Stimulated activated CD4-positive, alpha-beta T cell treated with anti-CD3 and anti-CD28 coated beads, Interleukin-12 subunit alpha, Interleukin-12 subunit beta, amount 100 ng/mL, for 24 hours (primary cell): ENCODE results near the gene A1BG.
"Not testable (repeated sequence)": the region's sequence is repeated elsewhere in the genome, so short reads cannot be mapped to it uniquely, and the experiment has no call there.

Source experiments
- DNase-seq, 2 experiments: peaks; one replicate each; pipeline ENCODE4 v3.0.0-alpha.2; 2020; ENCODE audit warnings: low read depth in 2 of 2

Gene A1BG

DNA sequence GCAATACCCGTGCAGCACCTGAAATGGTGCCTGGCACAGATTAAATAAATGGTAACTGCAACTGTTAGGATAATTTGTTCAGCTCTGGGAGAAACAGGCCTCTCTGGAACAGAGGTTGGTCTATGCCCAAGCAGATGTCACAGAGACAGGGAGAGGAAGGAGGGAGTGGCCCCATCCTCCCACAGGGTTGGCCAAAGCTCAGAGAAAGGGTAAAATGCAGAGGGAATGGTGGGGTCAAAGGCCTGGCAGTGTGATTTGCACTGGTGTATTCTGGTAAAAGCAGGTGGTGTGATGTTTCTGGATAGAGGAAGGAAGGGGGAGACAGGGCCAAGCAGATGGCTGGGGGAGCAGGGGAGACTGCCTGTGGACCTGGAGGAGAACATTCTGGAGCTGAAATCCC is 17.1 kb downstream of the A1BG start:
- no peak for DNase-seq

DNA sequence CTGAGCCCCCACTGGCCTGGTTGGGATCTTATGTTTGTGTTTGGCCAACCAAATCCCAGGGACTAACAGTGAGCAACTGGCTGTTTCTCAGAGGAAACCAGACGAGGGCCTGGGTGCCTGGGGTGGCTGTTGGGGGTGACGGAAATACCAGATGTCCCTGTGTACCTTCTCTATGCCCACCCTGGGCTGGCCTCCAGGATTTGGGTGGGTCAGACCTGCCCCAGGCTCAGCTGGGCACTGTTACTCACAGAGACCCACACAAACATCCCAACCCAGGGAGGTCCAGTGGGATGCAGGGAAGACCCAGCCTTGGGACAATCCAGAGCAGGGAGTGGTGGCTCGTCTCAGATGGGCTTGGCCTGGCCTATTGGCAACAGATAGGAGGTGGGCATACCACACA is 17.7 kb downstream of the A1BG start:
- DNase-seq: no peak

DNA sequence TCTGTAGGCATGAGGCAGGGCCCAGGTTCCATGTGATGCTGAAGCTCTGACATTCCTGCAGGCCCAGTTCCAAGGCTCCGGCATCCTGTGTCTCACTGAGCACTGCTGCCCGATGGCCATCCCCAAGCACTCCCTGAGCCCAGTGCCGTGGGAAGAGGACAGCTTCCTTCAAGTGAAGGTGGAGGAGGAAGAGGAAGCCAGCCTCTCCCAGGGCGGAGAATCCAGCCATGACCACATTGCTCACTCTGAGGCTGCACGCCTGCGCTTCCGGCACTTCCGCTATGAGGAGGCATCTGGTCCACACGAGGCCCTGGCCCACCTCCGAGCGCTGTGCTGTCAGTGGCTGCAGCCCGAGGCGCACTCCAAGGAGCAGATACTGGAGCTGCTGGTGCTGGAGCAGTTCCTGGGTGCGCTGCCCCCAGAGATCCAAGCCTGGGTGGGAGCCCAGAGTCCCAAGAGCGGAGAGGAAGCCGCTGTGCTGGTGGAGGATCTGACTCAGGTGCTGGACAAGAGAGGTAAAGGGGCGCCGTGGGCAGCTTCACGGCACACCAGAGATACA is 18.5 kb downstream of the A1BG start:
- no peak for DNase-seq

DNA sequence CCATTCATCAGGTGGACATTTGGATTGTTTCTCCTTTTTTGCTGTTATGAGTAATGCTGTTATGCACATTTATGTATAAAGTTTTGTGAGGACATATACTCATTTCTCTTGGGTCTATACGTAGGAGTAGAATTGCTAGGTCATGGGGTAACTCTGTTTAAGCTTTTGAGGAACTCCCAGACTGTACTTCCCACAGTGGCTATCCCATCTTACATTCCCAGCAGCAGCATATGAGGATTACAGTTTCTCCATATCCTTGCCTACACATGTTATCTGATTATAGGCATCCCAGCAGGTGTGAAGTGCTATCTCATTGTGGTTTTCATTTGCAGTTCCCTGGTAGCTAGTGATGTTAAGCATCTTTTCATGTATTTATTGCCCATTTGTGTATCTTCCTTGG is 20.6 kb downstream of the A1BG start:
- no peak for DNase-seq

DNA sequence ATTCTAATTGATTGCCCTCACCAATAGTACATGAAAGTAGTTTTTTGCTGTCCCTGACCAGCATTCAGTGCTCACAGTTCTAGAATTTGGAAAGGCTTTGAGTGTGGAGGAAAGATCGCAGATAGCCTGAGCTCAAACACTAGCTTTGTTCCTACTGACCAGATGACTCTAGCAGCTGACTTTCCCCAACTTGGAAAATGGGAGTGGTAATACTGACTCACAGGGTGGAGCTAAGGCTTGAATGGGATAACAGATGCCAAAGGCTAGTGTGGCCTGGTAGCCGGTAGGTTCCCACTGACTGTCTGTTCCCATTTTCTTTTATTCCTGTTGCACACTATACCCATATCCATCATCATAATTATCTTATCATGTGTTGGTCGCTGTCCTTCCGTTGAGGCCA is 22.8 kb downstream of the A1BG start:
- DNase-seq: no peak

DNA sequence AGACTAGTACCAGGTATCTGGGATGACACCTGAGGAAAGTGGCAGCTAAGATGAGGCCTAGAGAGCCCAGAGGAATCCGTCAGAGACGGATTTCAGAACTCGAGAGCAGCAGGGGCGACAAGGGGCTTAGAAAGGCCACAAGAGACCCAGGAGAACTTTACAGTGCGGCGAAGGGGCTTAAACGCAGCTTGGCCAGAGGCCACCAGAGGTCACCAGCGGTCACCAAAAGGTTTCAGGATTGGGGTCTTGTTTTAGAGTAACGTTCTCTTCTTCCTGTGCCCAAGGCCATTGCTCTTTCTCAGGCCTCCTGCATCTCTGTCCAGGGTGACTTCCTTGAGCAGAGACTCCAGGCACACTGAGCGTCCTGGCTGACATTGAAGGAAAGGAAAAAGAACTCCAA is 24.3 kb downstream of the A1BG start:
- DNase-seq: no peak

DNA sequence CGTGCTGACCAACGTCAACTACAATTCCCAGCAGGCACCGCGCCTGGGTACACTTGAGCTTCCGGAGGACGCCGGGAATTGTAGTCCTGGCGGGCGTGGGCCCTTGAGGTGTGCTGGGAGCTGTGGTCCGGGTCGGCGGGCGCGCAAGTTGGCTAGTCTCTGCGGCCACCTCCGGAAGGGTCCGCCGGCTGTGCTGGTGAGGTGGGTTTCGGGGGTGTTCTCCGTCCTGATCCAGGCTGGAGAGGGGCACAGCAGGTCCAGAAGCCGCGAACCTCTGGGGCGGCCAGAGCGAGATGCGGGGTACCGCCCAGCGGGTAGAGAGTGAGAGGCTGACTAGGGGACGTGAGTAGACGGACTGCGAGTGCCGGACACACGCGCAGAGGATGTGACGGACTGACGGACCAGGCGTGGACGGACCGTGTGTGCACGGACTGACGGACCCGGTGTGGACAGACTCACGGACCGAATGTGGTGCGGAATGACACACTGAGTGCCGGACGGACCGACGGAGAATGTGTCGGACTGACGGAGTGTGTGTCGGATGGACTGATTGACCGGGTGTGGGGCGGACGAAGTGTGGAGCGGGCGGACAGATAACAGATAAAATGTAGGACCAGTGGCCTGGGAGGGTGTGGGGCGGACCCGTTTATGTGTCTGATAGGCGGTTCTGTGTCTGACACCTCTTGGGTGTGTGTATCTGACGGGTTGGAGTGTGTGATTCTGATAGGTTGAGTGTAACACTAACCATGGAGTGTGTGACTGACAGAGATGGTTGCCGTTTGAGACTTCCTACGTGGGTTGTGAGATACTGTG is 26.2 kb downstream of the A1BG start, which contains the start of gene ZSCAN22:
Gene ZSCAN22, plus strand, starts transcription at position 81 of the 813 bp plus-strand sequence. CDS start 7,809 bp downstream, outside the sequence.
- peak; percentile 81 to 92 for DNase-seq

DNA sequence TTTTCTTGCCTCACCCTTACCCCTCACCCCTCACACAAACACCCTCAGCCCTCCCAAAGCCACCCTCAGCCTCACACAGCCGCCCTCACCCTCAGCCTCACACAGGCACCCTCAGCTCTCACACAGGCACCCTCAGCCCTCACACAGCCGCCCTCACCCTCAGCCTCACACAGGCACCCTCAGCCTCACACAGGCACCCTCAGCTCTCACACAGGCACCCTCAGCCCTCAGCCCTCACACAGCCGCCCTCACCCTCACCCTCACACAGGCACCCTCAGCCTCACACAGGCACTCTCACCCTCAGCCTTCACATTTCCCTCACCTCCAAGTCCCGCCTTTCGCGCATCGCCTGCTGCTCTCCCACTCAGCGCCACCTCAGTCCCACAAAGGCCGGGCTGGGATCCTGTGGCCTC is 26.8 kb downstream of the A1BG start:
- no peak for DNase-seq

DNA sequence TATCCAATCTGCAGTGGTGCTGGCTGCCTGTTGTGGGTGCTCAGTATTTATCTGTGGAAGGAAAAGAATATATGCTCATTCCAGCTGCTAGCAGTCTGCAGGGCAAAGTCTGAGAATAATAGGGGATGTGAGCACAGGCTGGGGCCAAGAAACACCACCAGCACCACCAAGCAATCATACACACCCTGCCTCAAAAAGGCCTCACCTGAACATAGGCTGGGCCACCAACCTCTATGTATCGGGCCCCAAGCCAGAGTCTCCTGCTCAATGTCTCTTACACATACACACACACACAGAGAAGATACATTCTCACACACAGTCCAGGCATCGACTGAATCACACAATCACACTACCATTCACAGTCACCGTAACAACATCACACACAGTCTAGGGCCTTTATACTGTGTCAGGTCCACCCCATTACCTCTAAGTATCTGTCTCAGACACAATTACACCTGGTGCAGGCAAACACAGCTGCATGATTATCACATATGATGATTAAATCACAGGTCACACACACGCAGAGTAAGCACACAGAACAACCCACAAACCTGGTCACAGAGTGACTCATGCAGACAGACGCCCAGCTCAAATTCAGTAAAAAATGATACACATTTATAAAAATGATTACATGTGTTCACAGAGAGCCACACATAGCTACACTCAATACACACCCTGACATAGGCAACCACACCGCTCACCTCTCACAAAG is 27.8 kb downstream of the A1BG start:
- no peak for DNase-seq

DNA sequence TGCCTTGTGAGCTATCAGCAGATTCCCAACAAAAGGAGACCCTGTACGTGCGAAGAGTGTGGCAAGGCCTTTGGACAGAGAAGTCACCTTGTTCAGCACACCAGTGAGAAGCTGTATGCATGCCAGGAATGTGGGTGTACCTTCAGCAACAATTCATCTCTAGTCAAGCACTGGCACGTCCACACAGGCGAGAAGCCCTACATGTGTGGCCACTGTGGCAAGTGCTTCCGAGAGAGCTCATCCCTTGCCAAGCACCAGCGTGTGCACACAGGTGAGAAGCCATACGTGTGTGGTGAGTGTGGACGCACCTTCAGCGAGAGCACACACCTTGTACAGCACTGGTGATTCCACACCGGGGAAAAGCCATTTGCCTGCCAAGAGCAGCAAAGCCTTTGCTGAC is 34.1 kb downstream of the A1BG start:
- DNase-seq: no peak

DNA sequence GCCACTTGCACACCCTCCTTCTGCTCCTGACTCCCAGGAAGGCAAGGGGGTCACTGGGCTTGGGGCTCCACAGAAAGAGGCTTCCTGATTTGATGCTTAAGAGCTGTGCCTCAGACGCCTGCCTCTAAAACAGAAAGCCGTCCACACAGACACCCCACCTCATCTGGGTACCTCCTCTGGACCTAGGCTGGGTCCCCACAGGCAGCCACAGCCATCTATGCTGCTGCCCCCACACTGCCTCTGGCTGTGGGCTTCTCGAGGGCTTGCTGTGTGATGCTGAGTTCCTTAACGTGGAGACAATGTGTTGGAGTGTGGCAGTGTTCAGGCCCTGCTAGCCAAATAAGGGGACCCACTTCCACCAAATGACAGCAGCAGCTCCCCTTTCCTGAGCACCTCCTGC is 35.0 kb downstream of the A1BG start:
- DNase-seq: no peak

DNA sequence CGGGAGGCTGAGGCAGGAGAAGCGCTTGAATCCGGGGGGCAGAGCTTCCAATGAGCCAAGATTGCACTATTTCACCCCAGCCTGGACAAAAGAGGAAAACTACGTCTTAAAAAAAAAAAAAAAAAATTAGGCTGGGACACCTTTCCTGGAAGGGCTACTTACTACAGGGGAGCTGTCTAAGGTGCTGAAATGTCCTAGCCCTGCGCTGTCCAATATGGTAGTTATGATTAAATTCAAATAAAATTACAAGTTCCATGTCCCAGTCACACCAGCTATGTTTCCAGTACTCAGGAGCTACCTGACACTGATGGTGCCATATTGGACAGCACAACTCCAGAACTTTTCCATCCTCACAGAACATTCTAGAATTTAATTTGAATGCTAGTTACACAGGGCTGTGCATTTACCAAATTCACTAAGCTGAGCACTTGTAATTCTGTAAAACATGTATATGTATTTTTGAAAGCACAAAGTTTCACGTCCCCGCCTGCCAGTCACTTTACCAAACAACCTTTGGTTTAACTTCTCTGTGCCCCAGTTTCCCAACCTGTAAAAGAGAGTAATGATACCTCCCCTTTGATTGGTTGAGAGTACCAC is 35.7 kb downstream of the A1BG start:
- no peak for DNase-seq

DNA sequence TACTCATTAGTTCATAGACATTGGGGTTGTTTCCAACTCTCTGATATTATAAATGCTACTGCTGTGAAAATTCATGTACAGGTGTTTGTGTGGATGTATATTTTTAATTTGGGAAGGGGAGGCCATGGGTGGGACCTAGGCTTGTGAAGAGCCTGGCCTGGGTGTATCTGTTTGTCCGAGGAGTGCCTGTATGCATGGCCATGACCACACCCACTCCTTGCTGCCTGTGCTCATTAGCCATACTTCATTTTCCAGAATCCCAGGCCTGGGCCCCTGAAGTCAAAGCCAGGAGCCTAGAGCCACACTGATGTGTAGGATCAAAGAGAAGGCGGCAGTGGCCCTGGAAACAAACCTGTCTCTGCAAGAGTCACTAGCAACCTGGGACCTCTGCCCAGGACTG is 37.7 kb downstream of the A1BG start:
- no peak for DNase-seq

DNA sequence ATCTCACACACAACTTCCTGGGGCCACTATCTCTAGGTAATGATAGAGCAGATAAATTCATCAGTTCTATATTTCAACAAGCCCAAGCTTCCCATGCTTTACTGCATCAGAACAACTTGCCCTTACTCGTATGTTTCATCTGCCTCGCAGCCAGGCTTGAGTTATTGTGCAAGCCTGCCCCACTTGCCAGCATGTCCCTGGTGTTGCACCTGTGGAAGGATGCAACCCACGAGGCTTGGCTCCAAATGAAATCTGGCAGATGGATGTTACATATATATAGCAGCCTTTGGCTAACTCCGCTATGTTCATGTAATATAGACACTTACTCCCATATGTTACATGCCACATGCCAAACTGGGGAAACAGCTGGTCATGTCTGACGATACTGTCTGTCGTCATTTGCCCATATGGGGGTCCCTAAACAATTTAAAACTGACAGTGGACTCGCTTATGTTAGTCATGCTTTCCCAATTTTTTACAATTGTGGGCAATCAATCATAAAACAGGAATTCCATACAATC is 41.9 kb downstream of the A1BG start:
- no peak for DNase-seq

DNA sequence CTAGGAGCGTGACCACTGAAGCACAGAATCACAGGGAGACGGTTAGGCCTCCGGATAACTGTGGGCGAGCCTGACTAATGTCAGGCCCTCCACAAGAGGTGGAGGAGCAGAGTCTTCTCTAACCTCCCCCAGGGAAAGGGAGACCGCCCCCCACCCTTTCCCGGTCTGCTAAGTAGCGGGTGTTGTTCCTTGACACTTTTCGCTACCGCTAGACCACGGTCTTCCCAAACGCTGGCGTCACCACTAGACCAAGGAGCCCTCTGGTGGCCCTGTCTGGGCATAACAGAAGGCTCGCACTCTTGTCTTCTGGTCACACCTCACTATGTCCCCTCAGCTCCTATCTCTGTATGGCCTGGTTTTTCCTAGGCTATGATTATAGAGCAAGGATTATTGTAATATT is 42.6 kb downstream of the A1BG start:
- DNase-seq: not testable (repeated sequence)

DNA sequence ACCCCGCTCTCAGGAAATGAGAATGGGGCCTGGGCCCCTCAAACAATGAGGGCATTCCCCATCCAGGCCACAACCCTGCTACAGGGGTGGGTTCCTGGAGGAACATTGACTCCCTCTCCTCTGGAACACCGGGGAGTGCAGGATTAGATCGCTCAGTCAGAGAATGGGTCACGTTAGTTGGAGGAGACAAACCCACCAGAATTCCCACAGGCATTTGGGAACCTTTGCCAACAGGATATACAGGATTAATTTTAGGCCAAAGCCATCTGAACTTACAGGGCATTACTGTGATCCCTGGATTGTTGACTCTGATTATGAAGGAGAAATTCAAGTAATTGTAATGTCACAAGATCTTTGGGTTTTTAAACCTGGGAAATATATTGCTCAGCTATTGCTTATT is 45.6 kb downstream of the A1BG start:
- no peak for DNase-seq

DNA sequence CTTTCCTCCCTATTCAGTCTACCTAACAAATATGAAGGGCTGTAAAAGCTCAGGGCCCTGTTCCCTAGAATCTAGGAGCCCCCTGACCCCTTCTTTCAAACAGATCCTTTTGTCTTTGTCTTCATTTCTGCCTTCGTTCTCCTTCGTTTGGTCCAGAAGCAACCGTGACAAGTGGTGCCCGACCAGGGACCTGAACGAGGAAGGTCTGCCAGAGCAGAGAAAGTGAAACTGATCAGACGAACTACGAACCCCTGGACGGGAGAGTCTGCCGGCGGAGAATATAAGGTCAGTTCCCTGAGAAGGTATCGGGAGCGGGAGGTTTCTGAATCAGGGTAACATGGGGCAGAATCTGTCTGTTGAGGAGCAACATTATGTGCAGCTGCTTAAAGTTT is 47.4 kb downstream of the A1BG start:
- no peak for DNase-seq

DNA sequence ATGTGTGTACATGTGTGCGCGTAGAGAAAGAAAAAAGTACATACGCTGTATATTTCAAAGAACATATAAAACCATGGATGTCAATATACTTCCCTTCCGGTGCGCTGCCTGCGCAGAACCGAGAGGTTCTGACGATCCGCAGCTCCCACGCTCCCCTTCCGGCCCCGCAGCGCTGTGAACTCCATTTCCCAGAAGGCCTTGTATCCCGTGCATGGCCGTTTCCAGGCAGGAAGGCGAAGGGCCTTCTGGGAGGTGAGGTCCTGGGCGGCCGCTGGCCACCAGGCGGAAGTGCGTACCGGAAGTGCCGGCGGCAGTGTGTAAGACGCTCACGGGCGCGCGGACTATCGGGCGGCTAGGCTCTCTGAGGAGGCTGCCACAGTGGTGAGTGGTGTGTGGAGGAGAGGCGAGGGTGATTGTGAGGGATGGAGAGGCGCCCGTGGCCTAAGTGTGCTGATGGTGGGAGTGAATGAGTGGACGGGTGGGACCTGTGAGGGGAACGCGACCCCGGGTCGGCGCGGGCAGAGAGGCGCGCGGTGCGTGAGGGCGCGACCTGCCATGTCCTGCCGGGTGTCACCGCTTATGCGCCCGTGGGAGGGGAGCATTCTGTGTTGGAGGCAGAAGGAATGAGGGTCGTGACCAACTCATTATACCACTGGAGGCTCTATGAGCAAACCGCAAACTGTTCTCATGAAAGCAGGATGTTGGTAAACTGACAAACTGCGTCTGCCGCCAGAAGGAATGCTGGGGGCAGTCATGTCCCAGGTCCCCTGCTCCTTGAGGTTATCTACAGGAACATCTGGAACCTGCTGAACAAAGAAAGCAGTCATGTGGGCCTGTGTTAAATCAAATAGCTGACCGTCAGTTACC is 48.0 kb downstream of the A1BG start, which contains the start of gene ERVK3-1:
Gene ERVK3-1, plus strand, starts transcription at position 313 of the 867 bp plus-strand sequence. CDS start 6,792 bp downstream, outside the sequence.
- DNase-seq: peak; percentile 89 to 90

DNA sequence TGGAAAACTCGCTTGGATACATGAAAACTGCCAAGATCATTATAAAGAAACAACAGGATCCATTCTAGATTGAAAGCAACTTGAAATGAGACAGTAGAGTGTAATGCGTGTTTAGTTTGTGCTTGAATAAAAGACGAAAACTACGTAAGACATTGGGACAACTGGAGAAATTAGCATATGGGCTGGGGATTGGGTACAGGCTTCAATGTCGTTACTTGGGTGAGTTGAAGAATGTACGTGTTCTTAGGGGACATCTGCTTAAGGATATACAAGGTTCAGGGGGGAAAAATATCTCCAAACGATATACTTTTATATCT is 48.6 kb downstream of the A1BG start:
- DNase-seq: no peak

DNA sequence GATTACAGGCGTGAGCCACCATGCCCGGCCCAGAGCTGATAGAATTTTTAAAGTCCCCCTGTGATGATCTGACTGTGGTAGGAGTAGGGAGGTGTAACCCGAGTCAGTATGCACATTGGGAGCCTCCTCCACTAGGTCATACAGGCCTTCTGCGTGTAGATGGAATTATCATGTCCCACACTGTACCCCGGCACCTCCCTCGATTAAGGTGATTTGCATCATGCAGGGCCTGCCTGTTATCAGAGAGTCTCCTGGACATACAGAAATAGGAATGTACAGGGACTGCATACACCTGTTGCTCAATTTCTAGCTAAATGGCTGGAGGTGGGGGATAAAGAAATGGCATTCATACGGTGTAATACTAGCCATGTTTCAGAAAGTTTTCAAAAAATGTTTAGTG is 49.0 kb downstream of the A1BG start:
- no peak for DNase-seq

DNA sequence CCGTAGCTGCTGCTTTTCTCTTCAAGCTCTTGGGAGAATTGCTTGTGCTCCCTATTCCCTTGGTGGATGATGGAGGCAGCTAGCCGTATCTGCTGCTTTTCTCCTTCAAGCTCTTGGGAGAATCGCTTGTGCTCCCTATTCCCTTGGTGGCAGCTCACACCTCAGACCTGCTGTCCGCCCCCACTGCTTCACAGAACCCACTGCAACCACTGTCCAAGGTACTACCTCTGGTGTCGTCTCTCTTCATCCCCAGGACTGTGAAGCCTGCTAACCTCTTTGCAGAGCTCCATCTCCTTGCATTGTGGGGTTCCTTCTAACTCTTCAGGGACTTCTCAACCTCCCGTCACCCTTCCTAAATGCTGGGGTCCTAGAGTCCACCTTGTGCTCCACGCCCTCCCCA is 52.7 kb downstream of the A1BG start:
- DNase-seq: no peak
